Stimulated activated CD8-positive, alpha-beta memory T cell treated with anti-CD3 and anti-CD28 coated beads, Interleukin-12 subunit alpha, Interleukin-12 subunit beta, amount 100 ng/mL, for 1 hour (primary cell): ENCODE data around the gene ISY1.
"Not testable (repeated sequence)": the region's sequence is repeated elsewhere in the genome, so short reads cannot be mapped to it uniquely, and the experiment has no call there.

Experiments used
- DNase-seq: peaks from one replicate; pipeline ENCODE4 v3.0.0-alpha.2; 2020; ENCODE audit warnings: low read depth

The ISY1 gene

GRCh38 chr3:129160891-129161859 is at the start of gene ISY1:
Gene ISY1, minus strand, starts transcription at chr3:129161063. Its CDS starts 88 bp downstream, at chr3:129160975.
- peak; percentile 77 for DNase-seq

GRCh38 chr3:129207479-129207878 is 46.6 kb upstream of the ISY1 start:
- no peak for DNase-seq

- no peak for DNase-seq
Measured at GRCh38 chr3:129205109-129205832, 44.4 kb upstream of the ISY1 start.

- DNase-seq, result no peak
Measured at GRCh38 chr3:129204473-129204872, 43.6 kb upstream of the ISY1 start.

GRCh38 chr3:129199366-129199765 is 38.5 kb upstream of the ISY1 start:
- no peak for DNase-seq

- DNase-seq, result no peak
Measured at GRCh38 chr3:129197321-129197720, 36.5 kb upstream of the ISY1 start.

GRCh38 chr3:129196601-129197000 is 35.7 kb upstream of the ISY1 start:
- DNase-seq, result no peak

- no peak for DNase-seq
Measured at GRCh38 chr3:129195731-129196256, 34.9 kb upstream of the ISY1 start.

GRCh38 chr3:129189793-129190192 is 28.9 kb upstream of the ISY1 start:
- DNase-seq, result not testable (repeated sequence)

GRCh38 chr3:129187857-129188256 is 27.0 kb upstream of the ISY1 start:
- DNase-seq, result no peak

GRCh38 chr3:129185783-129186182 is 24.9 kb upstream of the ISY1 start:
- DNase-seq, result no peak

- not testable (repeated sequence) for DNase-seq
Measured at GRCh38 chr3:129184784-129185542, 24.1 kb upstream of the ISY1 start.

- DNase-seq, result no peak
Measured at GRCh38 chr3:129184396-129184657, 23.5 kb upstream of the ISY1 start.

GRCh38 chr3:129183569-129184395 is 22.9 kb upstream of the ISY1 start, which contains the start of gene CNBP:
Gene CNBP, minus strand, starts transcription at chr3:129183896. Its CDS starts 12,139 bp downstream, at chr3:129171757.
- DNase-seq, result peak; percentile 83

- no peak for DNase-seq
Measured at GRCh38 chr3:129182390-129183185, 21.7 kb upstream of the ISY1 start.

GRCh38 chr3:129181819-129182218 is 21.0 kb upstream of the ISY1 start:
- no peak for DNase-seq

- DNase-seq, result no peak
Measured at GRCh38 chr3:129180461-129180860, 19.6 kb upstream of the ISY1 start.

GRCh38 chr3:129176051-129176450 is 15.2 kb upstream of the ISY1 start:
- no peak for DNase-seq

GRCh38 chr3:129173725-129174124 is 12.9 kb upstream of the ISY1 start:
- DNase-seq, result no peak

GRCh38 chr3:129173206-129173605 is 12.3 kb upstream of the ISY1 start:
- DNase-seq, result no peak
